H1 (cell line): Measurements from ENCODE around the gene NUP88.

Experiments
- BCL11A ChIP-seq, 2 experiments: IDR thresholded peaks; one replicate each; pipeline ENCODE4 v1.6.1; 2011; ENCODE audit warnings: low read depth in 2 of 2, low read length in 2 of 2, mild to moderate bottlenecking in 2 of 2
- CHD1 ChIP-seq: IDR thresholded peaks from 2 replicates; pipeline ENCODE4 v1.6.1; 2012; ENCODE audit warnings: low read depth, low read length, improper control_type of control experiment
- KDM1A ChIP-seq: fragments of 200-600, 300-600 bp; sonication (generic); IDR thresholded peaks from 2 replicates; pipeline ENCODE4 v1.7.1; 2016; ENCODE audit warnings: mild to moderate bottlenecking, low read length, borderline replicate concordance
- POLR2A ChIP-seq, 2 experiments: IDR thresholded peaks; 1 replicate in 1 of 2; 2 replicates in 1 of 2; pipeline ENCODE4 v1.6.1; 2011; ENCODE audit warnings: low read depth in 2 of 2, low read length in 2 of 2, mild to moderate bottlenecking in 2 of 2; ENCODE audit errors: control extremely low read depth in 1 of 2
- POLR2AphosphoS5 ChIP-seq: IDR thresholded peaks from 2 replicates; pipeline ENCODE4 v1.6.1; 2011; ENCODE audit warnings: low read depth, low read length
- RFX5 ChIP-seq: IDR thresholded peaks from 2 replicates; pipeline ENCODE4 v1.6.1; 2011; ENCODE audit warnings: low read depth, low read length, improper control_type of control experiment, borderline replicate concordance
- SAP30 ChIP-seq: fragments of 300-600 bp; sonication (generic); IDR thresholded peaks from 2 replicates; pipeline ENCODE4 v1.7.1; 2012; ENCODE audit warnings: low read length, moderate library complexity, mild to moderate bottlenecking, inconsistent platforms; ENCODE audit not compliant: insufficient read depth, insufficient replicate concordance
- SIRT6 ChIP-seq: IDR thresholded peaks from one replicate; pipeline ENCODE4 v1.7.1; 2012; ENCODE audit warnings: low read length, inconsistent platforms
- YY1 ChIP-seq: IDR thresholded peaks from 2 replicates; pipeline ENCODE4 v1.6.1; 2011; ENCODE audit warnings: low read depth, mild to moderate bottlenecking, low read length
- TF ChIP-seq, protein P1 (sequence below): IDR thresholded peaks from 2 replicates; pipeline ENCODE4 v1.6.1; 2012; ENCODE audit warnings: inconsistent platforms
- TF ChIP-seq, protein P2 (sequence below), 3 experiments: IDR thresholded peaks; 1 replicate in 2 of 3; 2 replicates in 1 of 3; pipeline versions ENCODE4 v1.5.1 to v1.6.1; 2011; ENCODE audit warnings: low read length in 3 of 3, mild to moderate bottlenecking in 3 of 3, inconsistent platforms in 2 of 3, low read depth in 1 of 3, moderate library complexity in 1 of 3; ENCODE audit not compliant: insufficient read depth in 1 of 3; ENCODE audit errors: control extremely low read depth in 1 of 3
- TF ChIP-seq, protein P3 (sequence below): IDR thresholded peaks from 2 replicates; pipeline ENCODE4 v1.6.1; 2011; ENCODE audit warnings: low read depth, mild to moderate bottlenecking, low read length; ENCODE audit not compliant: insufficient read depth
- TF ChIP-seq, protein P4 (sequence below): IDR thresholded peaks from 2 replicates; pipeline ENCODE4 v1.6.1; 2012; ENCODE audit warnings: low read length, inconsistent platforms

GRCh38 chr17:5364156-5364555, 55.3 kb downstream of the NUP88 start:
- TF ChIP-seq, protein P1, sequence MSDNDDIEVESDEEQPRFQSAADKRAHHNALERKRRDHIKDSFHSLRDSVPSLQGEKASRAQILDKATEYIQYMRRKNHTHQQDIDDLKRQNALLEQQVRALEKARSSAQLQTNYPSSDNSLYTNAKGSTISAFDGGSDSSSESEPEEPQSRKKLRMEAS: no peak
- no peak for TF ChIP-seq SAP30
- no peak for TF ChIP-seq POLR2AphosphoS5
- no peak for TF ChIP-seq RFX5
- TF ChIP-seq BCL11A (IDR thresholded peaks at IDR 0.05; ENCODE audit: low read depth in 2 of 2, low read length in 2 of 2): no peak
- TF ChIP-seq, protein P2, sequence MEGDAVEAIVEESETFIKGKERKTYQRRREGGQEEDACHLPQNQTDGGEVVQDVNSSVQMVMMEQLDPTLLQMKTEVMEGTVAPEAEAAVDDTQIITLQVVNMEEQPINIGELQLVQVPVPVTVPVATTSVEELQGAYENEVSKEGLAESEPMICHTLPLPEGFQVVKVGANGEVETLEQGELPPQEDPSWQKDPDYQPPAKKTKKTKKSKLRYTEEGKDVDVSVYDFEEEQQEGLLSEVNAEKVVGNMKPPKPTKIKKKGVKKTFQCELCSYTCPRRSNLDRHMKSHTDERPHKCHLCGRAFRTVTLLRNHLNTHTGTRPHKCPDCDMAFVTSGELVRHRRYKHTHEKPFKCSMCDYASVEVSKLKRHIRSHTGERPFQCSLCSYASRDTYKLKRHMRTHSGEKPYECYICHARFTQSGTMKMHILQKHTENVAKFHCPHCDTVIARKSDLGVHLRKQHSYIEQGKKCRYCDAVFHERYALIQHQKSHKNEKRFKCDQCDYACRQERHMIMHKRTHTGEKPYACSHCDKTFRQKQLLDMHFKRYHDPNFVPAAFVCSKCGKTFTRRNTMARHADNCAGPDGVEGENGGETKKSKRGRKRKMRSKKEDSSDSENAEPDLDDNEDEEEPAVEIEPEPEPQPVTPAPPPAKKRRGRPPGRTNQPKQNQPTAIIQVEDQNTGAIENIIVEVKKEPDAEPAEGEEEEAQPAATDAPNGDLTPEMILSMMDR (IDR thresholded peaks at IDR 0.05; ENCODE audit: control extremely low read depth in 1 of 3, insufficient read depth in 1 of 3, low read depth in 1 of 3, low read length in 3 of 3): no peak
- no peak for TF ChIP-seq SIRT6
- no peak for TF ChIP-seq CHD1
- TF ChIP-seq, protein P3, sequence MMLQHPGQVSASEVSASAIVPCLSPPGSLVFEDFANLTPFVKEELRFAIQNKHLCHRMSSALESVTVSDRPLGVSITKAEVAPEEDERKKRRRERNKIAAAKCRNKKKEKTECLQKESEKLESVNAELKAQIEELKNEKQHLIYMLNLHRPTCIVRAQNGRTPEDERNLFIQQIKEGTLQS: no peak
- TF ChIP-seq KDM1A: no peak
- TF ChIP-seq POLR2A (IDR thresholded peaks at IDR 0.05; ENCODE audit: control extremely low read depth in 1 of 2, low read depth in 2 of 2, low read length in 2 of 2): no peak
- TF ChIP-seq, protein P4, sequence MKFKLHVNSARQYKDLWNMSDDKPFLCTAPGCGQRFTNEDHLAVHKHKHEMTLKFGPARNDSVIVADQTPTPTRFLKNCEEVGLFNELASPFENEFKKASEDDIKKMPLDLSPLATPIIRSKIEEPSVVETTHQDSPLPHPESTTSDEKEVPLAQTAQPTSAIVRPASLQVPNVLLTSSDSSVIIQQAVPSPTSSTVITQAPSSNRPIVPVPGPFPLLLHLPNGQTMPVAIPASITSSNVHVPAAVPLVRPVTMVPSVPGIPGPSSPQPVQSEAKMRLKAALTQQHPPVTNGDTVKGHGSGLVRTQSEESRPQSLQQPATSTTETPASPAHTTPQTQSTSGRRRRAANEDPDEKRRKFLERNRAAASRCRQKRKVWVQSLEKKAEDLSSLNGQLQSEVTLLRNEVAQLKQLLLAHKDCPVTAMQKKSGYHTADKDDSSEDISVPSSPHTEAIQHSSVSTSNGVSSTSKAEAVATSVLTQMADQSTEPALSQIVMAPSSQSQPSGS: no peak
- TF ChIP-seq YY1: no peak
